Kidney epithelial cell (primary cell): ENCODE measurements around the gene PLAC9. TPM values are rescaled to one million over a fixed set of nuclear protein-coding genes. Genes with fewer than 3 reads are reported as not detected.

Experiments used
- DNase-seq: peaks from one replicate; pipeline ENCODE4 v3.0.0-alpha.2; 2010; ENCODE audit warnings: low read depth
- H3K27me3 ChIP-seq: 2 replicates; pipeline ENCODE4 v1.6.0; 2011; ENCODE audit warnings: low read length; ENCODE audit not compliant: control insufficient read depth, insufficient read depth
- H3K36me3 ChIP-seq: 2 replicates; pipeline ENCODE4 v1.5.1; 2011; ENCODE audit warnings: low read length; ENCODE audit not compliant: control insufficient read depth, insufficient read depth
- H3K4me3 ChIP-seq: 2 replicates; pipeline ENCODE4 v1.5.1; 2011; ENCODE audit warnings: low read depth, mild to moderate bottlenecking, control low read depth, low read length
- total RNA-seq: library from RNA; depleted of rRNA; stranded (reverse); fragments of >200 nt; gene quantifications from 2 replicates; pipeline ENCODE4 v1.2.3, GENCODE V29; 2015
- TF ChIP-seq, protein P1 (sequence below): IDR thresholded peaks from 2 replicates; pipeline ENCODE4 v1.5.1; 2011; ENCODE audit warnings: mild to moderate bottlenecking, moderate library complexity, low read length, control low read depth, inconsistent platforms; ENCODE audit not compliant: insufficient read depth, poor library complexity, severe bottlenecking

The PLAC9 gene
- total RNA-seq, 1 donor from 2014 or later: not detected

DNA sequence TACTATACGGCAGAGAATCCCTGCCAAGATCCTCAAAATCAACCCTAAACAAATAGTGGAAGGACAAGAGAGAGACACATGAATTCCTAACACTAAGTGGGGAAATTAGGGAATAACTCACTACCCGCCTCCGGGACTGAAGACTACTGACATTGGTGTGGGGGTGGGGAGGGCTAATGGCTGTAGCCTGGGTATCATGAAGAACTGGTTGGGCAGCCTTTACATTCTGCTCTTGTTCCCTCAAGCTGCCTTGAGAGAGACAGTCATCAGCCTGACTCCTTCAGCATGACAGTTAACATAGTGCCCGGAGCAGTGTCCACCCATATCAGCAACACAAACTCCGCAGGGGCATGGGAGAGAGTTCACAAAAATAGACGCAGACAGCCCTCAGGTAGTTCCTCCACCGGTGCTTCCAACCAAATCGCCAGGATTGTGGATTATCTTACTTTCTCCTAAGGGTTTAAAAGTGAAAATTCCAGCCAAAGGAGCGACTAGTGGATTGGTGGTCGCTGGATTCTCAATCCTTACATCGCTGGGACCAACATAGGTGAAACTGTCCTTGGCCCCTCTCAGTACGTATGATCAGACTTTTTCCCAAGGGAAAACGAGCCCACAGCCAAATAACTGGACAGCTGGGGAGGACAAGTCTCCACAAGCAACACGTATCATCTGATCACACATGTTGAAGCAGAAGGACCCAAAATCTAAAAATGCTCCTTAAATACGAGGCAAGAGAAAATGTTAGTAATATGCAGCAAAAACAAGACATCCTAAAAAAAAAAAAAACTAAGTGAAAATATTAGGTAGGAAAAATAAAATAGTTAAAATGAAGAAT is 31.5 kb upstream of the PLAC9 start:
- no peak for DNase-seq
- Histone ChIP-seq H3K36me3 (no peaks in the 10 kb centered on the region), H3K27me3 (no peaks in the 10 kb centered on the region), H3K4me3 (no peak overlapping the region)
- TF ChIP-seq, protein P1, sequence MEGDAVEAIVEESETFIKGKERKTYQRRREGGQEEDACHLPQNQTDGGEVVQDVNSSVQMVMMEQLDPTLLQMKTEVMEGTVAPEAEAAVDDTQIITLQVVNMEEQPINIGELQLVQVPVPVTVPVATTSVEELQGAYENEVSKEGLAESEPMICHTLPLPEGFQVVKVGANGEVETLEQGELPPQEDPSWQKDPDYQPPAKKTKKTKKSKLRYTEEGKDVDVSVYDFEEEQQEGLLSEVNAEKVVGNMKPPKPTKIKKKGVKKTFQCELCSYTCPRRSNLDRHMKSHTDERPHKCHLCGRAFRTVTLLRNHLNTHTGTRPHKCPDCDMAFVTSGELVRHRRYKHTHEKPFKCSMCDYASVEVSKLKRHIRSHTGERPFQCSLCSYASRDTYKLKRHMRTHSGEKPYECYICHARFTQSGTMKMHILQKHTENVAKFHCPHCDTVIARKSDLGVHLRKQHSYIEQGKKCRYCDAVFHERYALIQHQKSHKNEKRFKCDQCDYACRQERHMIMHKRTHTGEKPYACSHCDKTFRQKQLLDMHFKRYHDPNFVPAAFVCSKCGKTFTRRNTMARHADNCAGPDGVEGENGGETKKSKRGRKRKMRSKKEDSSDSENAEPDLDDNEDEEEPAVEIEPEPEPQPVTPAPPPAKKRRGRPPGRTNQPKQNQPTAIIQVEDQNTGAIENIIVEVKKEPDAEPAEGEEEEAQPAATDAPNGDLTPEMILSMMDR: no peak

DNA sequence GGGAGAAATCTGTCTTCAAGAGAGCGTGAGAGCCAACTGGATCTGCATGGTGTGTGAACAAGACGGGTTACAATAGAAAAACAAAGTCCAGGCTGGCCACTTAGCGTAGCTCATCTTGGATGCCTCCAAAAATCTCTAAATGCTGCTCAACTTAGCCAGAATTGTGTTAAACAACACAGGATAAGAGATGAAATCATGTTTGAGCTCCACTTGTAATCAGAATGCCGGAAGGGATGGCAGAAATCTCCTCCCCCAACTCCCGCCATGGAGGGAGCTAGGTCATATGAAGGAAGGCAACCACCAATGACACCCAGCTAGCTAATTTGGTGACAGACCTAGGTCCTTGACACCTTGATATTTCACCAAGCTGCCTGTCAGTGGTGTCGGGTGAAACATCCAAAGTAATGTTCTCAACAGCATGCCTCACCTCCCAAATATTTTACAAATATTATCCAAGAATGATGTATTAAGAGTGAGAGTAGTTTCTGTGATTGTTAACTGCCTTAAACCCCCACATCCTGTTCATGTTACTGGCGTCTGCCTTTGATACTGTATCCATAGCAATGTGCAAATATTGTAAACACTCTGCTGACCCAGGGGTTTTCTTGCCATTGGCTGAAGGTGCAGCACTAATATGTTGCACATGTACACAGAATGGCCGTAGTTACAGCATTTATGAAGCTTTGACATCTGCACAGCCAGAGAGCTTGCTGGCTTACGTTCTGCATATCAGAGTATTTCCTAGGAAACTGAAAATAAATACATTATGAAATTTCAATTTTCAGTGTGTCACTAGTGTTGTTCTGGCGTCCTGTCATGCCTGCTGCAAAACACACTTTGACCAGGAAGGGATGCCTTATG is 28.2 kb upstream of the PLAC9 start:
- Histone ChIP-seq H3K36me3 (no peaks in the 10 kb centered on the region), H3K27me3 (no peaks in the 10 kb centered on the region), H3K4me3 (no peak overlapping the region)
- TF ChIP-seq, protein P1: no peak
- DNase-seq: no peak

DNA sequence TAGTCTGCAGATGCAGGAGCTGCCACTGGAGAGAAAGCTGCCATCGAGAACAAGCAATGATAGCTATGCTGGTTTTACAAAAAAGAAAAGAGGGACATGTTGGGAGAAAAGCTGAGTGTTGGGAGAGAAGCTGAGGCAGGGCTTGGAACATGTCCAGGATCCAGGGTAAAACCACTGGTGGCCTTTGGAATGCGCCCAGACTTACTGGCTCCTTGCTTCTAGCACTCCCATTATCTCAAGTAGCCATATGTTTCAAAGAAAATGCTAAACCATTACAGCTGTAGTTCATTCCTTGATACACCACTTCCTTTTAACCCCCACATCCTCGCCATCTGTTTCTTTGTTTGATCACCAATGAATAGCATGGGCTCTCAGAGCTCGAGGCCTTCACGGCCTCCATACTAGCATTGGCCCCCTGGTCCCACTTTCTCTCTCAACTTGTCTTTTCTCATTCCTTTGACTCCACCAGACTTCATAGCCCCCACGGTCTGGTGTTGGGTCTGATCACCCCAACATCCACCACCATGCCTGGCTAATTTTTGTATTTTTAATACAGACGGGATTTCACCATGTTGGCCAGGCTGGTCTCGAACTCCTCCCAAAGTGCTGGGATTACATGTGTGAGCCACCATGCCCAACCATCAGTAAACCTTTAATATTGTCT is 23.8 kb upstream of the PLAC9 start:
- H3K27me3 ChIP-seq: no peaks in the 10 kb centered on the region
- no peak overlapping the region for H3K4me3 ChIP-seq
- no peak for DNase-seq
- no peaks in the 10 kb centered on the region for H3K36me3 ChIP-seq
- TF ChIP-seq, protein P1: no peak

DNA sequence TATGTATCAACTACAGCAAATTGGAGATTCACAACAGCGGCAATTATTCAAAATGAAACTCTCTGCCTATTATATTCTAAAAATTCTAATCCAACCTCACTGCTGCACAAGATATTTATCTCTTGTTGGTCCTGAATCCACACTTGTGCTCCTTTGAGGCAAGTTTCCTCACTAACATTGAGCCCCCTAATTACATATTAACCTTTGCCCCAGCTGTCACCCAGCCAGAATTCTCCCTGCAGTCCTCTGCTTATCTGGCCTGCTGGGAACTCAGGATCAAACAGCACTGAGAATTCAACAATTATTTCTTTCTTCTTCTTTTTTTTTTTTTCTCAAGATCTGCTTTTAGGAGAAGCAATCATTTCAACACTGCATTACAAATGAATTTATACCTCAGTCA is 21.5 kb upstream of the PLAC9 start:
- Histone ChIP-seq H3K4me3 (no peak overlapping the region), H3K36me3 (no peaks in the 10 kb centered on the region), H3K27me3 (no peaks in the 10 kb centered on the region)
- no peak for DNase-seq
- TF ChIP-seq, protein P1: no peak

DNA sequence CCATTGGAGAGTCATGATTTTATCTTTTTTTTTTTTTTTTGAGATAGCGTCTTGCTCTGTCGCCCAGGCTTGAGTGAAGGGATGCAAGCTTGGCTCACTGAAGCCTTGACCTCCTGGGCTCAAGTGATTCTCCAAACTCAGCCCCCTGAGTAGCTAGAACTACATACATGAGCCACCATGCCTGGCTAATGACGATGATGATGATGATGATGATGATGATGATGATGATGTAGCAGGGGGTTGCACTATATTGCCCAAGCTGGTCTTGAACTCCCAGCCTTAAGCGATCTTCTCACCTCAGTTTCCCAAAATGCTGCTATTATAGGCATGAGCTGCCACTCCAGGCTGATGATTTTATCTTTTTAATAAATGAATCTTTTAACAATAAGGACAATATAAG is 13.9 kb upstream of the PLAC9 start:
- Histone ChIP-seq H3K4me3 (no peak overlapping the region), H3K36me3 (no peaks in the 10 kb centered on the region), H3K27me3 (no peaks in the 10 kb centered on the region)
- TF ChIP-seq, protein P1: no peak
- DNase-seq: no peak
